Progenitor cell of endocrine pancreas (in vitro differentiated cells): ENCODE results near the gene TBC1D4. TPM values are rescaled to one million over a fixed set of nuclear protein-coding genes. Genes with fewer than 3 reads are reported as not detected.
"Not testable (repeated sequence)": the region's sequence is repeated elsewhere in the genome, so short reads cannot be mapped to it uniquely, and the experiment has no call there.

Experiments used
- DNase-seq: peaks from one replicate; pipeline ENCODE4 v3.0.0; 2021; ENCODE audit warnings: low spot score; ENCODE audit not compliant: unreplicated experiment
- H3K27ac Mint-ChIP-seq: 2 replicates; pipeline ENCODE4 v1.8.0; 2021; ENCODE audit warnings: mild to moderate bottlenecking, moderate library complexity, mixed read lengths
- H3K27me3 Mint-ChIP-seq: 2 replicates; pipeline ENCODE4 v1.8.0; 2021; ENCODE audit warnings: mixed read lengths
- H3K36me3 Mint-ChIP-seq: 2 replicates; pipeline ENCODE4 v1.8.0; 2022; ENCODE audit warnings: mixed read lengths; ENCODE audit not compliant: insufficient read depth
- H3K4me1 Mint-ChIP-seq: 2 replicates; pipeline ENCODE4 v1.8.0; 2021; ENCODE audit warnings: low read depth, mixed read lengths
- H3K4me3 Mint-ChIP-seq: 2 replicates; pipeline ENCODE4 v1.8.0; 2021; ENCODE audit warnings: low read depth, mild to moderate bottlenecking, moderate library complexity, mixed read lengths
- H3K9me3 Mint-ChIP-seq: 2 replicates; pipeline ENCODE4 v1.8.0; 2021; ENCODE audit warnings: low read depth, mixed read lengths
- total RNA-seq: library from RNA; stranded (reverse); gene quantifications from 2 replicates; pipeline ENCODE4 v1.2.1, GENCODE V29; 2021
- TF ChIP-seq, protein P1 (sequence below): fragments of 200-600 bp; sonication (generic); IDR thresholded peaks from one replicate; pipeline ENCODE4 v1.5.0; 2021; ENCODE audit warnings: antibody characterized with exemption, mild to moderate bottlenecking; ENCODE audit not compliant: unreplicated experiment

TBC1D4 gene
- total RNA-seq, 1 donor from 2014 or later = 13.7 TPM

DNA sequence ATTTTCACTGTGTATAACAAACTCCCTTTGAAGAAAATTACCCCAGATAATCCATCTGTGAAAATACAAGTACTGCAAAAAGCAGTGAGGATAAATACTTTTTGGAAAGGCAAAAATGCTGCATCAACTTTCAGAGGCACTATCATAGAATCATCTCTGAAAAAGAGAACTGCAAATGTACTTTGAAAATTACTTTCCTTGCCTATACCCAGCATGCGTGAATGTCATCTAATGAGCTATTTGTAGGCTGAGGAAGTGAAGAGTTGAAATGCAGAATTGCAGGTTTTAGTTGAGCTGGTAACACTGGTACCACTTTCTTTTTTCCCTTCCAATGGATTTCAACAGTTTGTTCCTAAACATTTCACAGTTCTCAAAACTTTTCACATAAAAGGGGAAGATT is 196.7 kb downstream of the TBC1D4 start:
- peaks cover 14% of the 10 kb centered on the region for H3K36me3 Mint-ChIP-seq
- no peaks in the 10 kb centered on the region for H3K27me3 Mint-ChIP-seq
- TF ChIP-seq, protein P1, sequence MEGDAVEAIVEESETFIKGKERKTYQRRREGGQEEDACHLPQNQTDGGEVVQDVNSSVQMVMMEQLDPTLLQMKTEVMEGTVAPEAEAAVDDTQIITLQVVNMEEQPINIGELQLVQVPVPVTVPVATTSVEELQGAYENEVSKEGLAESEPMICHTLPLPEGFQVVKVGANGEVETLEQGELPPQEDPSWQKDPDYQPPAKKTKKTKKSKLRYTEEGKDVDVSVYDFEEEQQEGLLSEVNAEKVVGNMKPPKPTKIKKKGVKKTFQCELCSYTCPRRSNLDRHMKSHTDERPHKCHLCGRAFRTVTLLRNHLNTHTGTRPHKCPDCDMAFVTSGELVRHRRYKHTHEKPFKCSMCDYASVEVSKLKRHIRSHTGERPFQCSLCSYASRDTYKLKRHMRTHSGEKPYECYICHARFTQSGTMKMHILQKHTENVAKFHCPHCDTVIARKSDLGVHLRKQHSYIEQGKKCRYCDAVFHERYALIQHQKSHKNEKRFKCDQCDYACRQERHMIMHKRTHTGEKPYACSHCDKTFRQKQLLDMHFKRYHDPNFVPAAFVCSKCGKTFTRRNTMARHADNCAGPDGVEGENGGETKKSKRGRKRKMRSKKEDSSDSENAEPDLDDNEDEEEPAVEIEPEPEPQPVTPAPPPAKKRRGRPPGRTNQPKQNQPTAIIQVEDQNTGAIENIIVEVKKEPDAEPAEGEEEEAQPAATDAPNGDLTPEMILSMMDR = no peak
- H3K4me1 Mint-ChIP-seq = no peaks in the 10 kb centered on the region
- no peak for DNase-seq
- H3K9me3 Mint-ChIP-seq = peaks cover 18% of the 10 kb centered on the region
- H3K4me3 Mint-ChIP-seq = no peak overlapping the region
- no peak overlapping the region for H3K27ac Mint-ChIP-seq

DNA sequence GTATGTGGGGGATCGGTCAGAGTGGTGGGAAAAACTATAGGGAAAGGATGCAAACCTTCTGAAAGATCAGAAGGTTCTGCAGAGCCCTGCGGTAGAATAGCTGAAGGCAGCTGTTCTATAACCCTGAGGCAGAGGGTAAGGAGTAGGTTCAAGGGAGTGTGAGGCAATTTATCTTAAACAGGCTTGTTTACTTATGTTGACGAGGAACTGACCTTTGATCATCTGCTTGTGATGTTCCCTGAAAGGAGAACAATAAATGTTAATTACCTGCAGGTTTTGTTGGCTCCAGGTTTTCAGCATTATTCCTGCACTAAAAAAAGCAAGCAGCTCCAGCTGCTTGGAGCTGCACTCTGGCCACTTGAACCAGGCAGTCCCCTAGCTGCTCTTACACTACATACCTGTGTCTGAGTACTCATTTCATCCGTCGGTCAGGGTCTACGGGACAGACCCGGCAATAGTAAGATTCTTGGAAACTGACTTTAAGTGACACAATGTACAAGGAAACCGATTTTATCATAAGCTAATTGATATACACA is 202.1 kb downstream of the TBC1D4 start:
- DNase-seq = no peak
- Mint-ChIP-seq H3K9me3 (peaks cover 36% of the 10 kb centered on the region), H3K4me3 (no peak overlapping the region), H3K4me1 (no peaks in the 10 kb centered on the region), H3K27ac (no peak overlapping the region), H3K27me3 (no peaks in the 10 kb centered on the region), H3K36me3 (peaks cover 15% of the 10 kb centered on the region)
- TF ChIP-seq, protein P1 = no peak

DNA sequence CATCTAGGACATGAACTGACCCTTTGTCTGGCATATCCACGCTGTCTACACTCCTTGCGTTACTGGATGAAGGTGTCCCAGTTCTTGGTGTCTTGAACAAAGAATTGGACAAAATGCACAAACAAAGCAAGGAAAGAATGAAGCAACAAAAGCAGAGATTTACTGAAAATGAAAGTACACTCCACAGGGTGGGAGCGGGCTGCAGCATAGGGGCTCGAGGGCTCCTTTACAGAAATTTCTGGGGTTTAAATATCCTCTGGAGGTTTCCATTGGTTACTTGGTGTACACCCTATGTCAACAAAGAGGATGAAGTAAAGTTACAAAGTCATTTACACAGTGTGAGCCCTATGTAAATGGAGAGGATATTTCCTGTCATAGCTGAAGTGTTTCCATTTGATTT is 208.3 kb downstream of the TBC1D4 start:
- H3K4me3 Mint-ChIP-seq, H3K27me3 Mint-ChIP-seq, H3K36me3 Mint-ChIP-seq, H3K4me1 Mint-ChIP-seq, H3K27ac Mint-ChIP-seq, DNase-seq: not testable (repeated sequence)
- peaks cover 23% of the 10 kb centered on the region for H3K9me3 Mint-ChIP-seq

DNA sequence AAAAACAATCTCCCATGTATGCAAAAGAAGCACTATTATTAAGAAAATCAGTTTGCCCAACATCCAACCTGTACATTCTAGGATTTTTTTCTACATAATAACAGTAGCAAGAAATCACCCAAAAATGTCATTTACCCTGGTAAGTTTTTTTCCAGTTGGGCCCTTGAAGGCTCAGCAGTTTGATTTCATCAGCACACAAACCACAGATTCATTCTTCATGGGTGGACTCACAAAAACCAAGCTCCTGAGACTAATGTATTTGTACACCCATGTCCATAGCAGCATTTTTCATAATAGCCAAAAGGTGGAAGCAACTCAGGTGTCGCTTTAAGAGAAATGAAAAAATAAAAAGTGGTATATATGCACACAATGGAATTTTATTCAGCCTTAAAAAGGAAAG is 210.1 kb downstream of the TBC1D4 start:
- Mint-ChIP-seq H3K4me3 (no peak overlapping the region), H3K27ac (no peak overlapping the region), H3K27me3 (no peaks in the 10 kb centered on the region), H3K36me3 (peaks cover 3% of the 10 kb centered on the region), H3K4me1 (no peaks in the 10 kb centered on the region), H3K9me3 (peaks cover 17% of the 10 kb centered on the region)
- DNase-seq = no peak
- TF ChIP-seq, protein P1 = no peak

DNA sequence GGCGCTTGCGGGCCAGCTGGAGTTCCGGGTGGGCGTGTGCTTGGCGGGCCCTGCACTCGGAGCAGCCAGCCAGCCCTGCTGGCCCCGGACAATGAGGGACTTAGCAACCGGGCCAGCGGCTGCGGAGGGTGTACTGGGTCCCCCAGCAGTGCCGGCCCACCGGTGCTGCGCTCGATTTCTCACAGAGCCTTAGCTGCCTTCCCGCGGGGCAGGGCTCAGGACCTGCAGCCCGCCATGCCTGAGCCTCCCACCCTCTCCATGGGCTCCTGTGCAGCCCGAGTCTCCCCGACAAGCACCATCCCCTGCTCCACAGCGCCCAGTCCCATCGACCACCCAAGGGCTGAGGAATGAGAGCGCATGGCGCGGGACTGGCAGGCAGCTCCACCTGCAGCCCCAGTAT is 213.5 kb downstream of the TBC1D4 start:
- H3K27ac Mint-ChIP-seq, H3K4me3 Mint-ChIP-seq, H3K36me3 Mint-ChIP-seq, DNase-seq, H3K4me1 Mint-ChIP-seq, H3K9me3 Mint-ChIP-seq, H3K27me3 Mint-ChIP-seq: not testable (repeated sequence)

DNA sequence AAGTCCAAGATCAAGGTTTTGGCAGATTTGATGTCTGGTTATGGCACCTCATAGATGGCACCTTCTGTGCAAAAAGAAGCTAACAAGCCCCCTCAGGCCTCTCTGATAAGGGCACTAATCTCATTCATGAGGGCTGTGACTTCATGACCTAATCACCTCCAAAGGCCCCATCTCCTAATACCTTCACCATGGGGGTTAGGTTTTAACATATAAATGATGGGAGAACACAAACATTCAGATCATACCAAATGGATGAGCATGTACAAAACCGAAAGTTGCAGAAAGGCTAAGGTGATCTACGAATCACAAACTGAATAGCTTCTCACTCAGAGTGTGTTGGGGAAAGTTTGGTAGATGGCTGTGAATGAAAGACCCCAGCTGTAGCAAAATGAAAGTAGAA is 217.4 kb downstream of the TBC1D4 start:
- DNase-seq = no peak
- Mint-ChIP-seq H3K27me3 (no peaks in the 10 kb centered on the region), H3K27ac (no peak overlapping the region), H3K4me3 (no peak overlapping the region), H3K36me3 (peaks cover 2% of the 10 kb centered on the region), H3K9me3 (peaks cover 4% of the 10 kb centered on the region), H3K4me1 (peaks cover 2% of the 10 kb centered on the region)
- TF ChIP-seq, protein P1 = no peak
